Measurements from ENCODE around the gene CD59.
A peak's percentile ranks its signal among the peaks of the same experiment; 100 is the strongest.
"Not testable (repeated sequence)": the region's sequence is repeated elsewhere in the genome, so short reads cannot be mapped to it uniquely, and the experiment has no call there.

Gene CD59

DNA sequence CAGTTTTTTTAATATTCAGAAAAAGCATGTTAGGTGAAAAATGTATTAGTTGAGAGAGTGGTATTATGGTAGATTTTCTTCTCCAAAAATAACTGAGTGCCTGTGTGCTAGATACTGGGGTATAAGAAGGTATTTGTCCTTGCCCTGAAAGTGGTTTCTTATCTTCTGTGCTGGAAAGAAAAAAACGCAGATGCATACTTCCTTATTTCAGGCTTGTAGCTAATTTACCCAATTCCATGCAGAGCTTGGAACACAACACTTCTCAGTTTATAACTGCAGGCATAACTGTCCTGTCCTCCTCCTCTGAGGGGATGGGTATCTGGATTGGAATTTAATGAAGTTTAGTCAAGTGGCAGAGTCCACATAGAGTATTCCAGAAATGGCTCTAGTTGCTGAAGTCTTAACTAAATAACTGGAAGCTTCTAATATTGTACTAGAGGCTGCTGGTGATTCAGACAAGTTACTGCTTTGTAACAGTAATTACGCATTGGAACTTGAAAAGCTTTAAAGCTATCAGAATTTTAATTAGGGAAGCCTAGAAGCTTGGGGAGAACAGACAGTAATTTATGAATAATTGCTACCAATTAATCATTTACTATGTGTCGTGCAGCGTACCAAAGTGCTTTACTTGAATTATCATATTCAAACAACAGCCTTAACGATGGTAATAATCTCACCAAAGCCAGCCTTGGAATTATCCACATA lies 22.9 kb downstream of the CD59 start:
- no peak for DNase-seq

DNA sequence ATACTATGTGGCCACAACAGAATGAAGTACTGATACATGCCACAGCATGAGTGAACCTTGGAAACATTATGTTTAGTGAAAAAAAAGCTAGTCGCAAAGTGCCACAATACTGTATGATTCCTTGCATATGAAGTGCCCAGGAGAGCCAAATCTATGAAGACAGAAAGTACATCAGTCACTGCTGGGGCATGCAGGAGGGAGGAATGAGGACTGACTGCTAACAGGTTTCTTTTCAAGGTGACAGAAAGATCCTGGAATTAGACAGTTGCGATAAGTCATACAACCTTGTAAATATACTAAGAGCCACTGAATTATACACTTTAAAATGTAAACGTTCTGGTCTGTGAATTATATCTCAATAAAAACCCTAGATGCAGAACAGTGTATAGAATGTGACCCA lies 23.8 kb downstream of the CD59 start:
- no peak for DNase-seq

DNA sequence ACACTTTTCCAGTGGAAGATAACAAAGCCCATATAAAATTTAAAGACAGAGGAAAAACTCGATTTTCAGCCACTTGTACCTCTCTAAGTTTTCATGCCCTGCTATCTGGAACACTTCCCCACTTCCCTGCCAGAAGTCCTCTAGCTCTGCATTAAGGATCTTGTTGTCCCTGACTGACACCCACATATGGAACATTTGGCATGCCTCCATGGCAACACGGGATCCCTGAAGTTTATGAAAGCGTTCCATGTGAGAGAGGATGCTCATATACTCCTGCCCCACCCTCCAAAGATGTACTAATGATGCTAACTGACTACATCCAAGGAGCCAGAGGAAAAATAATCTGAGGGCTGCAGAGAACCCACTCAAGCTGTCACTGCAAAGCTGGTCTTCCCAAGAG lies 26.8 kb downstream of the CD59 start:
- no peak for DNase-seq

DNA sequence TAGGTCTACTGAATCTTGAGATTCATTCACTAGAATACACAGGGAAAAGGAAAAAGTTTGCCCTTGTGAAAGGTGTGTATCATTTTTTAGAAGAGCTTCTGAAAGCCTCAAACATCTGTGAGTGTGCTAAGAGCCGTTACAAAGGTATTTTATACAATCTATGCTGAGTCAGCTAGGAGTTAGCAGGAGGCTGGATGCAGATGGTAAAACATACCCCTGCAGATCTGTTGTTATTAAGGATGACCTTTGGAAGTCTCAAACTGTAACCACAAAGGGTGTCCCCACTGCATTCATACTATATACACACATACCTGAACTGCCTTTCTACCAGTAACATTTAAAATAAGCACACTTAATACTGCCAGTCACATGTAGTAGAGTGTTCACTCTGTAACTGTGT lies 27.2 kb downstream of the CD59 start:
- no peak for DNase-seq

DNA sequence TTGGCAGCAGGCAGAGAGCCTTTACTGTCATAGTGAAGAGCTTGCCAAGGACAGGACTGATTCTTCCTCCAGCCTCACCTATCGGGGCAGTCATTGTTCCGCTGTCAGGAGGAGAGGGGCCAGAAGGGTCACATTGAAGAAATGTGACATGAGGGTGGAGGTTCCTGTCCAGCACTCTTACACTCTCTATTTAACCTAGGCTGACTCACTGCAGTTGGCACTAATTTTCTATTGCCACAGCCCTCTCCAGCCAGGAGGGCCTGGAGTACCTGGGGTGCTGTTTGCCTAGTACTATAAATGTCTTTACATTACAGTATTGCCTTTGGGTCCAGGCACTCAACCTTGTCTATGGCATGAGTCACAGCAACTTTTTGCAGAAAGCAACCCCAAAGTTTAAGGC lies 28.4 kb downstream of the CD59 start:
- DNase-seq: not testable (repeated sequence)

DNA sequence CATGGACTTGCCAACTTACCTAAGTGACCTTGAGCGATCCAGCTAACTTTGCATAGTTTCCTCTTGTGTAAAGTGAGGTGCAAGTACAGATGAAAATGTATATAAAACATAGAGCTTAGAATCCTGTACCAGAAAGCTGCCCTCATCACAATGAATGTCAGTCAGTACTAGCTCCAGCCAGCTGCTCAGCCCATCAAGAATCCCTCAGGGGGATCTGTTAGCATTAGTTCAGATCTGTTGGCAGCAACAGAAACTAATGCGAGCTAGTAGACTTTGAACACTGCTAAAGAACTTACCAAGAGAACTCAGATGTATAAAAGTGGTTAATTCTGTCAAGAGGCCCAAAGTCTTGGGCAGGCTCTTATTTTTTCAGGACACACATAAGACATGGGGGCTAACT lies 29.3 kb downstream of the CD59 start:
- no peak for DNase-seq

DNA sequence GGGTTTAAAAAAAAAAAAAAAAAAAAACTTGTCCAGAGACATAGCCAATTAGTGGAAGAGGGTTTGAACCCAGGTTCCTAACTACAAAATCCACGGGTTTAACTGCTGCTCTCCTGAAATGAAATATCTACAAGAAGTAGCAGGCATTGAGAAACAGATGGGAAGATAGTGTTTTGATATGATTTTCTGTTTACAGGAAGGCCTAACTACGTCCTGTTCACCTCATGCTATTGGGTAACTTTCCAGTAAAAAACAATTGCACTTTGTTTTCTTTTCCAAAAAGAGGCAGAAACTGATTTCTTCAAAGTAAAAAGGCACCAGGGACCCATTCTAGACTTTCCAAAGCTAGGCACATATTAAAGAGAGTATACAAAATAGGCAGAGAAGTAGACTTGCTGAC lies 29.7 kb downstream of the CD59 start:
- DNase-seq: no peak

DNA sequence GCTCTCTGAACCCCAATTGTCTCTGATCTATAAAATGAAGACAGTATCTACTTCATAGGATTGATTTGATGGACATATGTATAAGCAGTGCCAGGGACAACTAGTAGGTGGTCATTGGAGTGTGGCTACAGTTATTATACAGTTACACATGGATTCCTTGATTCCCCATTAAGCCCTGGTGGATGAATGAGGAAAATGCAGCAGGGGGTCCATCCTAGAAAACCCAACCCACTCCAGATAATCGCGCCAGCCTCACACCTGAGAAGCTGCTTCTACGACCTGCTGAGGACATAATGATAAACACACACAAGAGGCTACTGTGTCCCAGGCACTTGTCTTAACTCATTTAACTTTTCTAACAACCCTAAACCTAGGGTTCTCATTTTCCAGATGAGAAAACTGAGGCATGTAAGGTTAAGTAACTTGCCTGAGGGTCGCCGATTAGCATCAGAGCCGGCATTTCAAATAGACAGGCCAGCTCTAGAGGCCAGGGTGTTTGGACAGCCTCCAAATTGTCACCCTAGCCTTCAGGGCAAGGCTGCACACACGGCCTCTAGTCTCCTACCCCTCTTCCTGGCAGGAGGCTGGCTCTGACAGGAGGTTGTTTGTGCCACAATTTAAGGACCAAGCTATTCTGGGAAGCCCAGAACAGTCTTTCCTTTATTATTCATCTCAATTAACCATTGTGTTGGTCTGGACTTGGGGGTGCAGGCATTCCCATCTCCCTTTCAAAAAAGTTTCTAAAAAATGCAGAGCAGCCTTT lies 31.8 kb downstream of the CD59 start:
- DNase-seq: no peak

DNA sequence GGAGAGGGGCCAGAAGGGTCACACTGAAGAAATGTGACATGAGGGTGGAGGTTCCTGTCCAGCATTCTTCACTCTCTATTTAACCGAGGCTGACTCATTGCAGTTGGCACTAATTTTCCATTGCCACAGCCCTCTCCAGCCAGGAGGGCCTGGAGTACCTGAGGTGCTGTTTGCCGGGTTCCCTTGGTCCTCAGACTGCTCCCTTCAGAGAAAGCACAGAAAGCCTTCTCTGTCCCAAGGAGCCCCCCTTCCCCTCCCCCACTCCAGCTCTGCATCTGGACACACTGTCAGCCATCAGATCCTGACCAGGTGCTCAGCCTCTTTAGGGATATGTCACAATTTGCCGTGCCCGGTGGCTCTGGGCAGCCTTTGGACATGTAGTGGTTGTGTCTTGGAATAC lies 32.4 kb downstream of the CD59 start:
- no peak for DNase-seq

DNA sequence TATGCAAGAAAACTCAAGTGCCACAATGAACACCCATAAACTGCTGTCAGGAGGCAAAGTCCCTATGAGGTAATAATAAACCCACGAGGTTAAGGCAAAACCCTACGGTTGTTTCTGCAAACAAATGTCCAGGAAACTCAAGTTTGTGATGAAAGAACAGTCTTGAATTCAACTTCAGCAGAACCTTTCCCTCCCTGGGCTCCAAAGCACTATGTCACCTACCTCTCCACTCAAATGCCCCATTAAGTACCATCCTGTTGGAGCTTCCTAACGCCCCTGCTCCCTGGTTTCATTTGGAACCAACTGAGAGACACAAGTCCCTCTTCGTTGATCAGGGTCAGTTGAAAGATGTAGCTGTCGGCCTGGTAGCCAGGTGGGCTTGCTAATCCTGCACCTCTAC lies 33.0 kb downstream of the CD59 start:
- no peak for DNase-seq

DNA sequence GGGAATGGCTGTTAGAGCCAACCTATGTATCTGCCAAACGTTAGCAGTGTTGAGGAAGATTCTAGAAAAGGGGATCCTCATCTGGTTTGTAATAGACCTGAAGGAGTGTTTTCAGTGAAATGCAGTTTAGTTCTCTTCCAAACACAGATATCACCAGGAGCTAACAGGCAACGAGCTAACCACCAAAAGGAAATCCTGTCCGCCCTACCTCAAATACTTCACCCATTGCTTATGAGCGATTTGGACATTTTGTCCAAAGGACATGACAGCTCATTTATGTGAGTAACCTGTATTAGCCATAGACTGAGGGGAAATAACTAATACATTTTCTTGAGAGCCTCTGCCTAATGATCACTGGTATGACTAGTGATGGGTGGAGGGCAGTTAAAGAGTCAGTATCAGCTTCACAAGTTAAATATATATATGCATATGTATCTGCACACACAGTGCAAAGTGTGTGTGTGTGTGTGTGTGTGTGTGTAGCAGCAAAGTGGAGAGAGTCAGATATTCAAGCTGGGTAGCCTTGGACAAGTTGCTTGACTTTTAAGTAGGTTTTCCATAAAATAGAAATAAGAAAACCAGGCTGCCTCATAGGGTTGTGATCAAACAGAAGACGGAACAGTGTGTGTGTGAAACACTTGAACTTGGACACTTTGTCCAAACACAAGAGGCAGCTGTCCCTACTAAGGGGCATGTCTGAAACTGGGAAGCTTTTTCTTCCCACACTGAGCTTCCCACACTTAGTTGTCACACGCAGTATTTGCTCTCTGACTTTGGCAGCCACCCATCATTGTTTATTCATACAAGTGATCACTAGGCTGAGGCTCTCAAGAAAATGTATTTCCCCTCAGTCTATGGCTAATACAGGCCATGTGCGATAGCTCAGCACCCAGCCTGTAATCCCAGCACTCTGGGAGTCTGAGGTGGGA lies 34.7 kb downstream of the CD59 start:
- DNase-seq: no peak

DNA sequence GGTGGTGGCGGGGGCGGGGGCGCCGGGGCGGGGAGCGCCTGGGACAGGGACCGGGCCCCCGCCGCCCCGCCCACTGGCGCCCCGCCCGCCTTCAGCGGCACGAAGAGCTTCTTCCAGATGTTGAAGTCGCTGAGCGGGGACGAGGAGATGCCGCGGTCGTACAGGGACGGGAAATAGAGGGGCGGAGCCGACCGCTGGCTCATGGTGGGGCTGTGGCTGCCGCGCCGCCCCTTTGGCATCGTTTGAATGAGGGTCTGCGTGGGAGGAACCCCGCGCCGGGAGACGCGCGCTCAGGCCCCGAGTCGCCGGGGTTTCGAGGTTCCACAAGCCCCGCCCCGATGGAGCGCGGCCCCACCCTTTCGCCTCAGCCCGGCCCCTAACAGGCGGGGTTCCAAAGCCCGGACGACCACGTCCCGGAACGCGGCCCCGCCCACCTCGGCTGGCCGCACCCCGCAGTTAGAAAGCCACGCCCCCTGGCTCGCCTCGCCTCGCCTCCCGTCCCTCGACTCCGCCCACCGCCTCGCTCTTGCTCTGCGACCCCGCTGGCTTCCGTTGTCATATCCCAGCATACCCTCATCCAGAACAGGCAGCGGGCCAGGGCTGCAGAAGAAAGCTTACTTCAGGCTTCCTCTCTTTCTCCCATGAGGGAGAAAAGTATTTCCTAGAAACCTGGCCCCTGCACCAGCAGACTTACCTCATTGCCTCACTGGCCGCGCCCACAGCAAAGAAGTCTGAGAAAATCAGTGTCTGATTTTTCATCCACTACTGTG lies 35.5 kb downstream of the CD59 start, which contains the start of gene C11orf91:
C11orf91 (minus strand) TSS at position 325 of the 770 bp plus-strand sequence; CDS start at position 239, 86 bp downstream.
- DNase-seq: peak; percentile 94

DNA sequence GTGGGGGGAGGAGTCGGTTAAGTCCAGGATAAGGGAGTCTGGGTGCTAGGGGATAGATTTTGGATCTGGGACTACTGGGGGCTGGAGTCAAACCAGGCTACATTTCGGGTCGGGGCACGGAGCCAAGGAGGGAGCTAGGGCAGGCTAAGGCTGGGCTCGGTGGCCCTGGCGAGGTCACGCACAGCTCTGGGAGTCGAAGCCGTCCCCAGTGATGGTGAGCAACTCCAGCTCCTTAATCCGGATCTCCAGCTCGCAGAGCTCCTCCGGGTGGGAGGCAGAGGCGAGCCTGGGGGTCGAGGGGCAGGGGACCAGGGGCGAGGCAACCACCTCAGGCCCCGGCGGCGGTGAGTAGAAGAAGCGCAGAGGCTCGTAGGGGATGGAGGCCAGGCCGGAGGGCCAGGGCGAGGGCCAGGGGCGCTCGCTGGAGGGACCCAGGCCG lies 36.1 kb downstream of the CD59 start:
- DNase-seq: no peak

DNA sequence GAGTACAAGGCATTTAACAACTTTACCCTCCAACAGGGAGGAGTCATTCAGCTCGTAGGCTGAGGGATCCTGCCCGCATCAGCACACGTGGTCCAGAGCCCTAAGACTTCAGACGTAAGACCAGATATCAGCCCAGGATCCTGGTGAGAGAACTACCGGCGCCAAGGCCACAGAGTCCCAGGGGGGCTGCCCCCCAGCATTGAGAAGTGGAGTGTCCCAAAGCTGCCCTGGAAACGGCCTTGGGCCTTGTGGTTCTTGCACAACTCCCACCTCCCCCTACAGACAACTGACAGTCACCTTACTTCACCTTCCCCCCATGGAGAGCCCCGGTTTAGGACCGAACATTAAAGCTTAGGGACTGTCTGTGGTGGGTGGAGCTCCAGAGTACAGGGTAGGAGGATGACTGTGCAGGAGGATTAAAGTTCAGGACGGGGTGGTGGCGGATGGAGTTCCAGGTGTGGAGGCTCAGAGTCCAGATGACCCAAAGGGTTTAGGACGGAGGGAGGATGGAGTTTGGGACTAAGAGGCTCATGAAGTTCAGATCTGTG lies 36.6 kb downstream of the CD59 start:
- DNase-seq: no peak

DNA sequence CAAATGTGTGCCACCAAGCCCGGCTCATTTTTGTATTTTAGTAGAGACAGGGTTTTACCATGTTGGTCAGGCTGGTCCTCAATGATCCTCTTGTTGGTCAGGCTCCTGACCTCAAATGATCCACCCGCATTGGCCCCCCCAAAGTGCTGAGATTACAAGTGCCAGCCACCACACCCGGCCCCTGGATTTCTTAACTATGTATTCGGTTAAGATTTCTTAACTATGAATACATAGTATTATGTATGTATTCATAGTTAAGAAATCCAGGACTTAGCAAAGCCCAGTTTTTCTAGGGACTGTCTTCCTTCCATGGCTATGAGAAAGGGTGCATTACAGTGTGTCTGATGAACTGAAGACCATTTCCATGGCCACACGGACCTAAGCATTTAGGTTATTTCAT lies 37.3 kb downstream of the CD59 start:
- DNase-seq: no peak

DNA sequence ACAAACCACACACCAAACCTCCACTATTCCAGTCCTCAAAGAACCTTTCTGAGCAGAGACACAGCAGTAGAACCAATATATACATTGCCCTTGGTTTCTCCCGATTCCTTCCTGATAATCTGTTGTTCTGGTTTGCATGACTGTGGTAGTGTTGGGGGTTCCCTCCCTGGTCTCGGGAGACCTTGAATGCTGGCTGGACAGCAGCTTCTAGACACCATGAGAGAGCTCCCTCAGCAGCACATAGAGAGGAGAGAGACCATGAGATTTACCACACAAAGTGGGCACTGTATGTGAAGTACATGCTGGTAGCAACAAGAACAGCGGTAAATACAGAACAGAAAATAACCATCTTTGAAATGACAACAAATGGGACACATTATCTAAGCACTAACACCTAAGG lies 38.2 kb downstream of the CD59 start:
- DNase-seq: no peak

DNA sequence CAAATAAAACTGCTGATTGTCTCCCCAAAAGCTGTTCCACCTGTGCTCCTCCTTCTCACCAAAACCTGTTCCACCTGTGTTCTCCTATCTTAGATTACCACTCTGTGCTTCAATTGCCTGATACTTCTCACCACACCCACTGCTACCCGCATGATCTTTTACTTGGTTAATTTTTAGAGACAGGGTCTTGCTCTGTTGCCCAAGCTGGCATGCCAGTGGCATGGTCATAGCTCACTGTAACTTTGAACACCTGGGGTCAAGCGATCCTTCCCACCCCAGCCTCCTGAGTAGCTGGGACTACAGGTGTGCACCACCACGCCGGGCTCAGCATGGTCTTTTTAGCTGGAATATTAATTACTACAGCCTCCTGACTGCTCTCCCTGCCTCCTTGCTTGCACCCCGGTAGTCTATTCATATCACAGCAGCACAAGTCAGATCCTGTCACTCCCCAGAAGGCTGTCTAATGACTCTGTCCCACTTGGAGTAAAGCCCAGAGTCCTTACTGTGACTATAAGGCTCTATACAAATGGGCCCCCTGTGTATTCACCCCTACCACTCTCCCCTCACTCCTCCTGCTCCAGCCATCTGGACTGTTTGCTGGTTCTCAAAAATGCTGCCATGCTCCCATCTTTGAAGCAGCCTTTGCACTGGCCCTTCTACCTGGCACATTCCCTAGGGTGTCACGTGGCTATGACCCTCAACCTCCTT lies 39.1 kb downstream of the CD59 start:
- DNase-seq: no peak

DNA sequence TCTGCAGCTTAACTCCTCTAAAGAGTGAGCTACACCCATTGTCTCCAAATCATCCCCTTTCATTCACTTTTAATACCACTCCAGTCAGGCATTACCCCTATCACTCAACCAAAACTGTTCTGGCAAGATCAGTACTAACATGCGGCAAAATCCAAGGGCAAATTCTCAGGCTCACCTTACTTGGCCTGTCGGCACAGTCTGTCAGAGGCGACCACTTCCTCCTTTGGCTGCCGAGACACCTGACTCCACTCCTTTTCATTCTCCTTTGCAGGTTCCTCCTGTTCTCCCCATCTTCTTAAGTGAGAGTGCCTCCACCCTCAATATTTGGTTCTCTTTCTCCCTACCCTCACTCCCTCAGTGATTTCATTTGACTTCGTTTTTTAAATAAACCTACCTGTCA lies 39.8 kb downstream of the CD59 start:
- no peak for DNase-seq

DNA sequence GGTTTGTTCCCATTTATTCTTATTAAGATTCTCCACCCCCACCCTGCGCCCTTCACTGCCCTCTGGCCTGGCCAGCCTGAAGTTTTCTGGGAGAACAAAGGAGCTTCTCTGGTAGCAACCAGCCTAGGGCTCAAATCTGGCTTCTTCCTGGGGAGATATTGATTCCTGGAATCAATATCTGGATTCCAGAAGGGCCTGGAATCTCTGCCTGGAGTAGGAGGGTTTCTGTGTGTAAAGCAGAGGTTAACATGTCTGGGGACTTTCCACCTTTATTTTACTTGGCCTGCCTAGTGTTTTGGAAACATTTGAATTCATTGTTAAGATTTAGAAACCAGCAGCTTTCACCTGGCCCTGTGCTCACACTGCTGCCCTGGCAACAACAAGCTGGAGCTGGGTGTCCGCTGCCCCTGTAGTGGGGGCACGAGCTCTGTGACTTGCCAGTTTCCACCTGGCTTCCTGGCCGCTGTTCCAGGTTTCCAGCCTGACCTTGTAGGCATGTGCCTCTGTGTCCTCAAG lies 41.1 kb downstream of the CD59 start:
- no peak for DNase-seq

DNA sequence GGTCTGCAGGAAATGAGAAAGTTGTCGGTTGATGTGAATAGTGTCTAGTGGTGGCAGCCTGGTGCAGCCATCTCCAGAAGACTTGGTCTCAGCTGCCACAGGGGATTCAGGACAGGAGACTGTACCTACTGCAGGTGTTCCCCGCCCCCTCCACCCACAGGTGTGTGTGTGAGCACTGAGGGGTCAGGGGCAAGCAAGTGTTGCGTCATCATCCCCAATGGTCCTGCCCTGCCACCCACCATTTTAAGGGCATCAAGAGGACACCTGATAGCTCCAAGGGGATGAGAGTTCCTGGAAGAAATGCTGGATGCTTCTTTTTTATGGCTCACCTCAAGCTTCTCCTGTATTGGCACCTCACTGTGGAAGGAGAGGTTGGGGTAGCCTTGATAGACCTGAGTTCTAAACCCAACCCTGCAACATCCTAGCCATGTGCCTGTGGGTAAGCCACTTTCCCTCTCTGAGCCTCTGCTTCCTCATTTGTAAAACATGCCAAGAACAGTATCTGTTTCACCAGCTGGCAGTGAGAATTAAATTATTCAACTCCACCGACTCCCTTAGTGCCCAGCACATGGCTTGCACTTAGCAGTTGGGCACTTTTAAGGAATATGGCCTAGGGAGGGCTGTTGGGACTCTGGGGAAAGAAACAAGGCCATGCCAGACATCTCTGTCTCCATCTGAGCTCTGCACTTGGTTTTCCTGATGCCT lies 41.7 kb downstream of the CD59 start:
- no peak for DNase-seq

DNA sequence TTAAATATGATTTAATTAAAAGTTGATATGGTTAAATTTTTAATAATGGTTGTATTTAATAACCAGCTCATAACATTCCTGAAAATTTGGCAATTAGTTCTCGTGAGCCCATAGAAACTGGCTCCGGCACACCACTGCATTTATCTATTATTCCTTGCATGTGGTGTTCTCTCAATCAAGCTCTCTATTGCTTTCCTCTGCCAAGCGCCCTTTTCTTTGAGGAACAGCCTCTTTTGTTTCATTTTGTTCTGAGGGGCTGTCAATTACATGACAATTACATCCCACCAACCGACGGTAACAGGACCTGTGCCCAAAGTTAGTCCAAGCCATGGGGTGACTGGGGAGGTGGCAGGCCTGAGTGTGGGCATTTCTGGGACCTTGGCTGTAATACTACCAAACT lies 43.7 kb downstream of the CD59 start:
- no peak for DNase-seq
